ENCODE data around the gene ZSWIM3. TPM values are rescaled to one million over a fixed set of nuclear protein-coding genes. Genes with fewer than 3 reads are reported as not detected.

ZSWIM3 gene
- total and polyA plus RNA-seq, 2 of the 13 experiments (the other 11 are each of a cell fraction or from before 2014, with no cell fraction given), result 5.2 to 5.8 TPM

GRCh38 chr20:45812157-45813005 is 45.0 kb upstream of the ZSWIM3 start, which contains the start of gene UBE2C (continued):
- TF ChIP-seq TBX2 (CRISPR knock-in tag; IDR thresholded peaks at IDR 0.05; ENCODE audit: borderline replicate concordance) (no peak), SRSF1 (optimal IDR thresholded peaks at IDR 0.05; ENCODE audit: low read depth, low read length) (no peak), ERF (CRISPR knock-in tag; IDR thresholded peaks at IDR 0.05) (no peak), ARHGAP35 (CRISPR knock-in tag; IDR thresholded peaks at IDR 0.05; ENCODE audit: borderline replicate concordance) (peak; percentile 89; the same call in 1 of the 2 replicates), HES4 (CRISPR knock-in tag; IDR thresholded peaks at IDR 0.05; ENCODE audit: borderline replicate concordance) (no peak; the same call in 1 of the 2 replicates), KDM1A (CRISPR knock-in tag; IDR thresholded peaks at IDR 0.05) (no peak), HNRNPL (IDR thresholded peaks at IDR 0.05; ENCODE audit: low read depth, low read length) (peak; percentile 88), JUN (CRISPR knock-in tag; IDR thresholded peaks at IDR 0.05) (no peak), RAD51 (IDR thresholded peaks at IDR 0.05; ENCODE audit: borderline replicate concordance) (no peak), ZNF230 (CRISPR knock-in tag; IDR thresholded peaks at IDR 0.05) (no peak), ZBED4 (CRISPR knock-in tag; IDR thresholded peaks at IDR 0.05; ENCODE audit: borderline replicate concordance) (no peak; the same call in 1 of the 2 replicates), CHCHD3 (CRISPR knock-in tag; IDR thresholded peaks at IDR 0.05) (0 out of 2 replicates have a peak, but pooled peaks have one; percentile 47), ZNF878 (CRISPR knock-in tag; IDR thresholded peaks at IDR 0.05) (peak; percentile 83; the same call in 1 of the 2 replicates), ZNF652 (CRISPR knock-in tag; IDR thresholded peaks at IDR 0.05; ENCODE audit: borderline replicate concordance, low read depth) (no peak), ZNF879 (CRISPR knock-in tag; IDR thresholded peaks at IDR 0.05) (0 out of 2 replicates have a peak, but pooled peaks have one; percentile 53), ZNF572 (CRISPR knock-in tag; IDR thresholded peaks at IDR 0.05) (no peak), FOXK1 (CRISPR knock-in tag; IDR thresholded peaks at IDR 0.05; ENCODE audit: borderline replicate concordance, low read depth) (no peak), ZFAT (CRISPR knock-in tag; conservative IDR thresholded peaks at IDR 0.05) (no peak), ZMYM4 (CRISPR knock-in tag; IDR thresholded peaks at IDR 0.05) (peak; percentile 98), HNRNPK (IDR thresholded peaks at IDR 0.05; ENCODE audit: low read depth, low read length, poor library complexity, severe bottlenecking) (no peak)
- TF ChIP-seq, protein P1, sequence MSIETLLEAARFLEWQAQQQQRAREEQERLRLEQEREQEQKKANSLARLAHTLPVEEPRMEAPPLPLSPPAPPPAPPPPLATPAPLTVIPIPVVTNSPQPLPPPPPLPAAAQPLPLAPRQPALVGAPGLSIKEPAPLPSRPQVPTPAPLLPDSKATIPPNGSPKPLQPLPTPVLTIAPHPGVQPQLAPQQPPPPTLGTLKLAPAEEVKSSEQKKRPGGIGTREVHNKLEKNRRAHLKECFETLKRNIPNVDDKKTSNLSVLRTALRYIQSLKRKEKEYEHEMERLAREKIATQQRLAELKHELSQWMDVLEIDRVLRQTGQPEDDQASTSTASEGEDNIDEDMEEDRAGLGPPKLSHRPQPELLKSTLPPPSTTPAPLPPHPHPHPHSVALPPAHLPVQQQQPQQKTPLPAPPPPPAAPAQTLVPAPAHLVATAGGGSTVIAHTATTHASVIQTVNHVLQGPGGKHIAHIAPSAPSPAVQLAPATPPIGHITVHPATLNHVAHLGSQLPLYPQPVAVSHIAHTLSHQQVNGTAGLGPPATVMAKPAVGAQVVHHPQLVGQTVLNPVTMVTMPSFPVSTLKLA (IDR thresholded peaks at IDR 0.05), result peak; percentile 38
- TF ChIP-seq, protein P2, sequence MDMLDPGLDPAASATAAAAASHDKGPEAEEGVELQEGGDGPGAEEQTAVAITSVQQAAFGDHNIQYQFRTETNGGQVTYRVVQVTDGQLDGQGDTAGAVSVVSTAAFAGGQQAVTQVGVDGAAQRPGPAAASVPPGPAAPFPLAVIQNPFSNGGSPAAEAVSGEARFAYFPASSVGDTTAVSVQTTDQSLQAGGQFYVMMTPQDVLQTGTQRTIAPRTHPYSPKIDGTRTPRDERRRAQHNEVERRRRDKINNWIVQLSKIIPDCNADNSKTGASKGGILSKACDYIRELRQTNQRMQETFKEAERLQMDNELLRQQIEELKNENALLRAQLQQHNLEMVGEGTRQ (IDR thresholded peaks at IDR 0.05; ENCODE audit: low read depth, low read length), result 0 out of 2 replicates have a peak, but pooled peaks have one; percentile 29
- TF ChIP-seq, protein P2 (CRISPR knock-in tag; IDR thresholded peaks at IDR 0.05; ENCODE audit: borderline replicate concordance), result peak; percentile 64; the same call in 1 of the 2 replicates

All from HepG2 (cell line).